H7 (cell line): ENCODE measurements around the gene TRPV4. TPM values are rescaled to one million over a fixed set of nuclear protein-coding genes. Genes with fewer than 3 reads are reported as not detected.

Source experiments
- DNase-seq: peaks from one replicate; pipeline ENCODE4 v3.0.0; 2012
- H3K27me3 ChIP-seq: 2 replicates; pipeline ENCODE4 v1.6.0; 2011; ENCODE audit warnings: mild to moderate bottlenecking, low read length; ENCODE audit not compliant: control insufficient read depth, insufficient read depth
- H3K36me3 ChIP-seq: replicated peaks from 2 replicates; pipeline ENCODE4 v1.5.1; 2011; ENCODE audit warnings: low read length; ENCODE audit not compliant: control insufficient read depth, insufficient read depth
- H3K4me3 ChIP-seq: 2 replicates; pipeline ENCODE4 v1.5.1; 2011; ENCODE audit warnings: low read depth, mild to moderate bottlenecking, control low read depth, low read length, moderate library complexity; ENCODE audit not compliant: insufficient read depth
- total RNA-seq: library from RNA; depleted of rRNA; stranded (reverse); fragments of >200 nt; shearing (Covaris generic); gene quantifications from 2 replicates; pipeline ENCODE4 v1.2.3, GENCODE V29; 2014

TRPV4 gene
- total RNA-seq, 1 experiment from 2014 or later: 1.6 TPM

GRCh38 chr12:109753054-109753401, 80.2 kb downstream of the TRPV4 start:
- Histone ChIP-seq H3K27me3 (no peaks in the 10 kb centered on the region), H3K4me3 (no peak overlapping the region), H3K36me3 (no peaks in the 10 kb centered on the region)
- DNase-seq: no peak

DNA sequence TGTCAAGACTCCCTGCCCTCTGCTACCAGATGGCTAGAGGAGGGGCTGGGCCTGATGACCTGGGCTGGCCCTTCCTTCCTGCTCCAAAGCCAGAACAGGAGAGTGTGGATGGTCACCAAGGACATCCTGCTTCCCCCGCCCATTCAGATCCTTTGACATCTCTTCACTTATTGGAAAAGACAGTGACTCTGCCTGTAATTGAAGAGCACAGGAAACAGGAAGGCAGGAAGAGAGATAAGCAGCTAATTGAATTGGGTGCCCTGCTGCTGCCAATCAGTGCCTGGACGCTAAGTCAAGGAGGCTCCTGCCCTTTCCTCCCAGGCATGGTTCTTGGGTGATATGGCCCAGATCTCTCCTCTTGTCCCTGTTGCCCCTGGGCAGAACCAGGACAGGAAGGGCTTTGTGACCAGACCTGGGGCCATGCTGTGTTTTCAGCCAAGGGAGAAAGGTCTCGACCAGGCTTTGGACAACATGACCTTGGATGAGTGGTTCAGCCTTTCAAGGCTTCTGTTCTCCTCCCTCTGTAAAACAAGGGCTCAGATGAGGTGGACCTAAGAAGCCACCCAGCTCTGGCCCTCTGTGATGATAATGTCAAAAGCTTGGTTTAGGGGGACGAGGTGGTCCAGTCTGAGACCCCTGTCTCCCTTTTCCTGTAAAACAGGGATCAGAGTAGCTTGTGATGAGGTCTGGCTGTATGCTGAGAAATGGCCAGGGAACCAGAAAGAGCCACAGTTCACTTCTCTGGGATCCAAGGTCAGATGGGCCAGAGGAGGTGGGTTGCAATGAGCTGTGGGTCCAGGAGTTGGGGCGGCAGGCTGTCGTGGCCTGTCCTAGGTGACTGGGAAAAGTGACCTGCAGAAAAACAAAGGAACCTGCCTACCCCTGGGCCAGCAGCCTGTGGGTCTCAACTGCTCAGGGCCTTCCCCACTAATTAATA, 80.8 kb downstream of the TRPV4 start:
- Histone ChIP-seq H3K27me3 (no peaks in the 10 kb centered on the region), H3K36me3 (no peaks in the 10 kb centered on the region), H3K4me3 (no peak overlapping the region)
- no peak for DNase-seq

- DNase-seq: no peak
- Histone ChIP-seq H3K27me3 (no peaks in the 10 kb centered on the region), H3K4me3 (no peak overlapping the region), H3K36me3 (no peaks in the 10 kb centered on the region)
Observed at GRCh38 chr12:109744986-109745942, 87.9 kb downstream of the TRPV4 start.

DNA sequence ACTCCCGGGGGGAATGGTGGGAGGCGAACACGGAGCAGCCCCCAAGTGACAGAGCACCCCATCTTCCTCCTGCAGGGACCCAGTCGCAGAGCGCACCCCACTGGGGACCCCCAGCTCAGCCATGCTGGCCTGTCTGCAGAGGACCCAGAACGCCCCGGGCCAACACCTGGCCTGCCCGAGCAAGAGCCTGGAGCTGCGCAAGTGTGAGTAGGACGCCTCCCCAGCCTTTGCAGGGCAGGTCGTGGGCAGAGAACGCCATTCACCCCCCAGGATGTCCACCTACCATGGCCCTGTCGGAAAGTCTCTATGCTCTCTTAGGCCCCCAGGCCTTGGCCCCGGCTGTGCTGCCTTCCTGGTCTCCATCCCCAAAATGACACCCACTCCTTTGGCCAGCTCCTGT, 89.2 kb downstream of the TRPV4 start:
- Histone ChIP-seq H3K27me3 (no peaks in the 10 kb centered on the region), H3K36me3 (no peaks in the 10 kb centered on the region), H3K4me3 (no peak overlapping the region)
- DNase-seq: no peak

DNA sequence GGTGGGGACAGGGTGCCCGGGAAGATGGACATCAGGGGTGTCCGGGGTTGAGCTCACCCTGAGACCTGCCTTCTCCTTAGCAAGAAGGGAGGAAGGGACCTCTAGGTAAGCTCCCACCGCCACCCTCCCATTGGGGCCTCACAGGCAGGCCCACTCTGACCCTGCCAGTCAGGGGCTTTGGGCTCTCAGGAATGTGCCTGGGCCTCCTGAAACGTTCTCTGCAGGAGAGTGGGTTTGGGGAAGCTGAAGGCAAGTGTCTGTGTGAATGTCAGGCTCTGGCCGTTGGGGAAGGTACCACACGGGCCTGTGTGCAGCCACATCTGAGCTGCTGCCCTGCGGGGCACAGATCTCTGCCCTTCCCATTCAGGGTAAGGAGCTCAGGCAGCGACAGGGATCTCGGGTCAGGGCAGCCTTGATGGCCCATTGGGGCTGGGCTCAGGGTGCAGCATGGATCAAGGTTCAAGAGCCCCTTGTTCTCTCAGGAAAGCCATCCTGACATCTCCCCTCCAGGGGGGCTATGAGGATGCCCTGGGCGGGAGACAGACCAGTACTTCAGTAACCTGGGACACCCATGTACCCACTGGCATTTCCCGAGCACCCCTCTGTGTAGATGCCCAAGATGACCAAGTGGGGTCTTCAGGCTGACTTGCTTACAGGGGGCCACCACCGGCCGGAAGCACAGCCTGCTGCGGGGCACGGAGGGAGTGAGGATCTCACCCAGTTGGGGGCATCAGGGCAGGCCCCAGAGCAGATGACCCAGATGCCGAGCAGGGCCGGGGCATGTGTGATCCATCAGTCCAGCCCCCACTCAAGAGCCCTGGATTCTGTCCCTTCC, 89.9 kb downstream of the TRPV4 start:
- Histone ChIP-seq H3K36me3 (no peaks in the 10 kb centered on the region), H3K4me3 (no peak overlapping the region), H3K27me3 (no peaks in the 10 kb centered on the region)
- DNase-seq: no peak

- Histone ChIP-seq H3K4me3 (no peak overlapping the region), H3K36me3 (no peaks in the 10 kb centered on the region), H3K27me3 (no peaks in the 10 kb centered on the region)
- DNase-seq: no peak
Observed at GRCh38 chr12:109741970-109742703, 91.1 kb downstream of the TRPV4 start.

DNA sequence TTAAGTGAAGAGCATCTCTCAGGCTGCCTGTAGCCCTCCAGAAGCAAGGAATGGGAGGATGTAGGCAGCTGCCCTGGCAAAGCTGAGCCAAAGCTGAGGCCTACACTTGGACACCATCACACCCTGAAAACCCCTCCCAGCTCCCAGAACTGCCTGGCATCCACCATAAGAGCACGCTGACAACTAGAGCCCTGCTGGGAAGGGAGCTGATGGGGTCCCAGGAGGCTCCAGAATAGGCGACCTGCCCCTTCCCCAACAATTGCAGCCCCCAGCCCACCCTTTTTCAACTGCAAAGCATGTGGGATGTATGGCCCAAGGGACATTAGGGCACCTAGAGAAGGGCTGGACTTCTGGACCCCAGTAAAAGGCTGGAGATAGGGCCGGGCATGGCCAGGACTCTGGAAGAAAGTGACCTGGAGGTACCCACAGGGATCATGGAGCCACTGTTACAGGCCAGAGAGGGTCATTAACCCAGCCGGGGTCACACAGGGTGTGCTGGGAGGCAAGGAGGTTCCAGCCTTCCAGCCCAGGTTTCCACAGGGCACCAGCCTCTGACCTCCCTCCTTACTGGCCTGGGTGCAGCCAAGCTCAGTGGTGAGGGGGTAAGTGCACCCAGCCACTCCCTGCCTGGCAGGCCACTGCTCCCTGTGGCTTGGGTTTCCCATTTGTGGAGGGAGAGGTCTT, 91.8 kb downstream of the TRPV4 start:
- Histone ChIP-seq H3K27me3 (no peaks in the 10 kb centered on the region), H3K36me3 (no peaks in the 10 kb centered on the region), H3K4me3 (no peak overlapping the region)
- no peak for DNase-seq

DNA sequence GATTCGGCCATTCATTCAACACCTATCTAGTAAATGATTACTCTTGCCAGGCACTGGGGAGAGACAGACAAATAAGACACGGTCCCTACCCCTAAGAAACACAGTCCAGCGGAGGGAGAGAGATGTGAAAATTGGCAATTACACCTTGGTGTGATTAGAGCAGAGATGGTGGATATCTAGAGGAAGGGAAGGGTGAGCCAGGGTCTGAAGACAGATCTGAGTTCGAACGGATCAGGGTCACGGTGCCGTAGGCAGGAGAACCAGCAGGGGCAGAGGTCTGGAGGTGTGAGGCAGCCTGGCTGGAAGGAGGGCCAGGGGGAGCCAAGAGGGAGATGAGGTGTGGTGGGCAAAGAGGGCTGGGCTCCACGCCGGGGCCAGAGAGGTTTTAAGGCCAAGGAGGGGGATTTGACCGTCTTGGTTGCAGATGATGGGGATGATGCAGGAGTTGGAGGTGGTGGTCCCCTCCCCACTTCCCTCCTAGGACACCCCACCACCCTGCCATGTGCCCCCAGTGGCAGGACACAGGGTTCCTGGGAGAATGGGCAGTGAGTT, 92.4 kb downstream of the TRPV4 start:
- no peaks in the 10 kb centered on the region for H3K27me3 ChIP-seq
- no peak for DNase-seq
- no peak overlapping the region for H3K4me3 ChIP-seq
- H3K36me3 ChIP-seq: no peaks in the 10 kb centered on the region

DNA sequence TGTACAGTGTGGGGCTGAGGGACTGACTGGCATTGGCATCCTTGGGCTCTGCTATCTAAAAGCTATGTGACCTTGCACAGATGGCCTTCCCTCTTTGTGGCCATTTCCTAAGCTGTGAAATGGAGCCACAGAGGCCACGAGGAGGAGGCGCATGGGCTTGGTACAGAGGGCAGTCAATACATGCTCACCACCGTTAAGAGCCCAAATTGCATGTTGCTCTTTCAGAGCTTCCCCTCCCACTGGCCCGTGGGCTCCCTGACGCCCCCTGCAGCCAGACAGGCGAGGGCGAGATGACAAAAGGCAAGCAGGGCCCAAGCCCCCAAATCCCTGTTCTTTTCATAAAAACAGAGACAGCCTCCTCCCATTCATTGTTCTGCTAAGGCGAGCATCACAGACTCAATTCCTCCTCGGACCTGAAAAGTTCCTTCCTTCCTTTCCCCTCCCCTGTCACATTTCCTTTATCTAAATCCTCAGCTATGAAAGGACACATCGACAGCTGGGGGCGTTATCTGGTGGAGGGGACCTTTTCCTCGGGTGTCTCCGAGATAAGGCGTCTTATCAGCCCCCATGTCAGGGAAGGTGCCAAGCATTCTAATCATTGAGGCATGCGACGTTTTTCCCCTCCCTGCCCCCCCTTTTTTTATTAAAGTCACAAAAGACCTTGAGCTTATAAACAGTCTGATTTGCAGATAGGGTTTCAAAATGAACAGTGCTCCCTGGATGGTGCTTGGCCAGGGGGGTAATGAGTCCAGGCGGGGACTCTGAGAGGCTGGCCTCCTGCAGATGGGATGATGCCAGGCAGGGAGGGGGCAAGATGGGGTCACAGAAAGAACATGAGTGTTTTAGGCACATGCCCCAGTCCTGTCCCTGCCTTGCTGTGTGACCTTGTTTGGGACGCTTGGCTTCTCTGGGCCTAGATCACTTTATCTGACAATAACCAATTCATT, 93.2 kb downstream of the TRPV4 start:
- DNase-seq: peak; percentile 90
- Histone ChIP-seq H3K36me3 (no peaks in the 10 kb centered on the region), H3K4me3 (no peak overlapping the region), H3K27me3 (no peaks in the 10 kb centered on the region)

DNA sequence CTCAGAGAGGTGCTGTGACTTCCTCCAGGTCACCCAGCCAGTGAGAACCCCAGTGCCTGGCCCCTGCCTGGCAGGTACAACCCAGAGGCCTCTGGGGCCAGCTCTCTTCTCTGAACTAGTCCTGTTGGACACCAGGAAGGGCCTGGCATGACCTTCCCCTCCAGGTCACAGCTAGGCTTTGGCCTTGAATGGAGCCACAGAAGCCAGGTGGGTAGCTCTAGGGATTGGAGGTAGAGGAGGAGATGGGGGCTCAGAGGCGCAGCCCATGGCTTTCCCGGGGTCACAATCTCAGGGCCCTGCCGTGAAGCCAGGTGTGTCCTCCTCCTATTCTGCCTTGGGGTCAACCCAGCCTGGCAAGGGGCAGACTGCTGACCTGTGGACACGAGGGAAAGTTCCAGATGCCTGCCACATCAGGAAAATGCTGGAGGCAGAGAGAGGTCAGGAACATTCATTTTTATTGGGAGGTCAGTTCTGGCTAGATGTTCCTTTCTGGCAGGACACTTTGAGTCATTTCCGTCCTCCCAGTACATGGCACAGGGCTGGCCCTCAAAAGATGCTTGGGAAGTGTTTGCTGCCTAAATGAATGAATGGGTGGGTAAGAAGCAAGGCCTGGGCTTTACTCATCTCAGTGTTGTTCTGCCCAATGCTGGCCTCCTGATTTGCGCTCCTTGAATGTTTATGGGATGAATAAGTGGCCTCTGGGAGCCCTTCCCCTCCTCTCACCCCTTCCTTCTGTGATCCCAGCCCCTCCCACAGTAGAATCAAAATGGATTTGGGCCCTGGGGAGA, 94.1 kb downstream of the TRPV4 start:
- Histone ChIP-seq H3K27me3 (no peaks in the 10 kb centered on the region; the same call in 1 of the 2 replicates), H3K36me3 (no peaks in the 10 kb centered on the region), H3K4me3 (no peak overlapping the region)
- DNase-seq: no peak

DNA sequence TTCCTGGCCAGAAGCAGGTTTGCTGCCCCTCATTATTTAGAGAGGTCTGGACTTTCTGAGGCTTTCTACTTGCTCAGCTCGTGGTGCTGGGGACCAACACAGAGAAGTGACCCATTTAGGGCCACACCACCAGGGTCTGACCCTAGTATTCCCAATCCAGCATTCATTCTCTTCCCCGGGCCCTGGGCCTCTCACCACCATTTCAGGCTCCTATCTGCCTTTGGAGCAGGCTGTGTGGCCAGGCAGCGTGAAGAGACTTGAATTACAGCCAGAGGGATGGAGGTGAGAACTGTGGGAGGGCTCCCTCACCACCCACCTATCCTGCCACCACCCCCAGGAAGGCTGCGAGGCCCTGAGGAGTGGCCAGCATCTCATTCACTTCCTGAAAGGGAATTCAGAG, 95.0 kb downstream of the TRPV4 start:
- DNase-seq: no peak
- Histone ChIP-seq H3K27me3 (no peaks in the 10 kb centered on the region; the same call in 1 of the 2 replicates), H3K4me3 (no peak overlapping the region)

GRCh38 chr12:109737631-109738030, 95.6 kb downstream of the TRPV4 start:
- H3K27me3 ChIP-seq: no peaks in the 10 kb centered on the region; the same call in 1 of the 2 replicates
- H3K36me3 ChIP-seq: no peaks in the 10 kb centered on the region
- no peak for DNase-seq
- no peak overlapping the region for H3K4me3 ChIP-seq

More for the DNA sequence above, 95.0 kb downstream of the TRPV4 start:
- no peaks in the 10 kb centered on the region for H3K36me3 ChIP-seq
